Activated CD4-positive, alpha-beta T cell treated with anti-CD3 and anti-CD28 coated beads for 48 hours (primary cell): ENCODE measurements around the gene RNF144A.

Source experiments
- DNase-seq: peaks from one replicate; pipeline ENCODE4 v3.0.0-alpha.2; 2020

RNF144A gene

GRCh38 chr2:7010391-7011054 is 93.3 kb downstream of the RNF144A start:
- no peak for DNase-seq

GRCh38 chr2:7011356-7012083 is 94.3 kb downstream of the RNF144A start:
- no peak for DNase-seq

- no peak for DNase-seq
These were observed 95.0 kb downstream of the RNF144A start for GRCh38 chr2:7012141-7012764.

- no peak for DNase-seq
These were observed 96.4 kb downstream of the RNF144A start for GRCh38 chr2:7013471-7014160.

- peak; percentile 41 for DNase-seq
These were observed 97.0 kb downstream of the RNF144A start for GRCh38 chr2:7014174-7014640.

GRCh38 chr2:7015007-7015950 is 98.1 kb downstream of the RNF144A start:
- DNase-seq, result no peak

GRCh38 chr2:7016148-7016547 is 98.9 kb downstream of the RNF144A start:
- DNase-seq, result no peak

GRCh38 chr2:7016601-7017211 is 99.5 kb downstream of the RNF144A start:
- no peak for DNase-seq

- DNase-seq, result no peak
These were observed 100.6 kb downstream of the RNF144A start for GRCh38 chr2:7017671-7018281.

GRCh38 chr2:7018282-7018701 is 101.1 kb downstream of the RNF144A start:
- DNase-seq, result no peak

- DNase-seq, result no peak
These were observed 101.6 kb downstream of the RNF144A start for GRCh38 chr2:7018767-7019166.

GRCh38 chr2:7019191-7019590 is 102.0 kb downstream of the RNF144A start:
- DNase-seq, result no peak

GRCh38 chr2:7020059-7020458 is 102.8 kb downstream of the RNF144A start:
- no peak for DNase-seq

- DNase-seq, result no peak
These were observed 103.3 kb downstream of the RNF144A start for GRCh38 chr2:7020468-7020867.

GRCh38 chr2:7020939-7021470 is 103.8 kb downstream of the RNF144A start:
- no peak for DNase-seq

GRCh38 chr2:7022492-7023385 is 105.5 kb downstream of the RNF144A start:
- DNase-seq, result no peak

GRCh38 chr2:7023542-7023941 is 106.3 kb downstream of the RNF144A start:
- DNase-seq, result no peak

- no peak for DNase-seq
These were observed 107.0 kb downstream of the RNF144A start for GRCh38 chr2:7024261-7024660.

GRCh38 chr2:7025082-7025481 is 107.9 kb downstream of the RNF144A start:
- DNase-seq, result no peak

GRCh38 chr2:7026742-7027141 is 109.5 kb downstream of the RNF144A start:
- no peak for DNase-seq
